ENCODE results near the gene ZSCAN2.
A peak's percentile ranks its signal among the peaks of the same experiment; 100 is the strongest.

Gene ZSCAN2

GRCh38 chr15:84608707-84609284 is 8.0 kb downstream of the ZSCAN2 start:
- Histone ChIP-seq H3K4me3 (ENCODE audit: insufficient read depth, low read depth, low read length, poor library complexity, severe bottlenecking) (no peak overlapping the region), H3K4me1 (ENCODE audit: control insufficient read depth, insufficient read depth, low read length, poor library complexity, severe bottlenecking) (peaks cover 10% of the 10 kb centered on the region), H3K27me3 (replicated peaks; ENCODE audit: control insufficient read depth, insufficient read depth, low read length, poor library complexity, severe bottlenecking) (no peaks in the 10 kb centered on the region), H3K9me3 (ENCODE audit: control insufficient read depth, low read length) (no peaks in the 10 kb centered on the region), H3K36me3 (ENCODE audit: control insufficient read depth, insufficient read depth, low read length) (peaks cover 3% of the 10 kb centered on the region), H3K27ac (ENCODE audit: insufficient read depth, low read length, poor library complexity, severe bottlenecking) (no peak overlapping the region)
- no peak for DNase-seq

- DNase-seq, result no peak
- H3K36me3 ChIP-seq (ENCODE audit: control insufficient read depth, insufficient read depth, low read length), result peaks cover 3% of the 10 kb centered on the region
- no peak overlapping the region for H3K4me3 ChIP-seq (ENCODE audit: insufficient read depth, low read depth, low read length, poor library complexity, severe bottlenecking)
- no peaks in the 10 kb centered on the region for H3K27me3 ChIP-seq (replicated peaks; ENCODE audit: control insufficient read depth, insufficient read depth, low read length, poor library complexity, severe bottlenecking)
- no peak overlapping the region for H3K27ac ChIP-seq (ENCODE audit: insufficient read depth, low read length, poor library complexity, severe bottlenecking)
- H3K4me1 ChIP-seq (ENCODE audit: control insufficient read depth, insufficient read depth, low read length, poor library complexity, severe bottlenecking), result peaks cover 7% of the 10 kb centered on the region
- no peaks in the 10 kb centered on the region for H3K9me3 ChIP-seq (ENCODE audit: control insufficient read depth, low read length)
Observed at GRCh38 chr15:84609818-84610525, 9.2 kb downstream of the ZSCAN2 start.

GRCh38 chr15:84611631-84612030 is 10.8 kb downstream of the ZSCAN2 start:
- no peaks in the 10 kb centered on the region for H3K4me1 ChIP-seq (ENCODE audit: control insufficient read depth, insufficient read depth, low read length, poor library complexity, severe bottlenecking)
- no peak for DNase-seq
- H3K27me3 ChIP-seq (replicated peaks; ENCODE audit: control insufficient read depth, insufficient read depth, low read length, poor library complexity, severe bottlenecking), result no peaks in the 10 kb centered on the region
- peaks cover 3% of the 10 kb centered on the region for H3K36me3 ChIP-seq (ENCODE audit: control insufficient read depth, insufficient read depth, low read length)
- H3K27ac ChIP-seq (ENCODE audit: insufficient read depth, low read length, poor library complexity, severe bottlenecking), result no peak overlapping the region
- H3K4me3 ChIP-seq (ENCODE audit: insufficient read depth, low read depth, low read length, poor library complexity, severe bottlenecking), result no peak overlapping the region
- H3K9me3 ChIP-seq (ENCODE audit: control insufficient read depth, low read length), result no peaks in the 10 kb centered on the region

GRCh38 chr15:84616235-84616634 is 15.4 kb downstream of the ZSCAN2 start:
- Histone ChIP-seq H3K27ac (ENCODE audit: insufficient read depth, low read length, poor library complexity, severe bottlenecking) (no peak overlapping the region), H3K36me3 (ENCODE audit: control insufficient read depth, insufficient read depth, low read length) (peaks cover 9% of the 10 kb centered on the region), H3K27me3 (replicated peaks; ENCODE audit: control insufficient read depth, insufficient read depth, low read length, poor library complexity, severe bottlenecking) (no peaks in the 10 kb centered on the region), H3K4me3 (ENCODE audit: insufficient read depth, low read depth, low read length, poor library complexity, severe bottlenecking) (no peak overlapping the region), H3K4me1 (ENCODE audit: control insufficient read depth, insufficient read depth, low read length, poor library complexity, severe bottlenecking) (no peaks in the 10 kb centered on the region), H3K9me3 (ENCODE audit: control insufficient read depth, low read length) (peaks cover 10% of the 10 kb centered on the region)
- DNase-seq, result no peak

GRCh38 chr15:84620626-84621025 is 19.8 kb downstream of the ZSCAN2 start:
- H3K9me3 ChIP-seq (ENCODE audit: control insufficient read depth, low read length), result peaks cover 17% of the 10 kb centered on the region
- H3K36me3 ChIP-seq (ENCODE audit: control insufficient read depth, insufficient read depth, low read length), result peaks cover 14% of the 10 kb centered on the region
- H3K4me3 ChIP-seq (ENCODE audit: insufficient read depth, low read depth, low read length, poor library complexity, severe bottlenecking), result no peak overlapping the region
- no peak overlapping the region for H3K27ac ChIP-seq (ENCODE audit: insufficient read depth, low read length, poor library complexity, severe bottlenecking)
- no peak for DNase-seq
- H3K4me1 ChIP-seq (ENCODE audit: control insufficient read depth, insufficient read depth, low read length, poor library complexity, severe bottlenecking), result no peaks in the 10 kb centered on the region
- no peaks in the 10 kb centered on the region for H3K27me3 ChIP-seq (replicated peaks; ENCODE audit: control insufficient read depth, insufficient read depth, low read length, poor library complexity, severe bottlenecking)

DNA sequence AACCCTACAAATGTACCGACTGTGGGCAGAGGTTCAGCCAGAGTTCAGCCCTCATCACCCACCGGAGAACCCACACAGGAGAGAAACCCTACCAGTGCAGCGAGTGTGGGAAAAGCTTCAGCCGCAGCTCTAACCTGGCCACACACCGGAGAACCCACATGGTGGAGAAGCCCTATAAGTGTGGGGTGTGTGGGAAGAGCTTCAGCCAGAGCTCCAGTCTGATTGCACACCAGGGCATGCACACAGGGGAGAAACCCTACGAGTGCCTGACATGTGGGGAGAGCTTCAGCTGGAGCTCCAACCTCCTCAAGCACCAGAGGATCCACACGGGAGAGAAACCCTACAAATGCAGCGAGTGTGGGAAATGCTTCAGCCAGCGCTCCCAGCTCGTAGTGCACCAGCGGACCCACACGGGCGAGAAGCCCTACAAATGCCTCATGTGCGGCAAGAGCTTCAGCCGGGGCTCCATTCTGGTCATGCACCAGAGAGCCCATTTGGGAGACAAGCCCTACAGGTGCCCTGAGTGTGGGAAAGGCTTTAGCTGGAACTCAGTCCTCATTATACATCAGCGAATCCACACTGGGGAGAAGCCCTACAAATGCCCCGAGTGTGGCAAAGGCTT is 20.7 kb downstream of the ZSCAN2 start:
- Histone ChIP-seq H3K9me3 (ENCODE audit: control insufficient read depth, low read length) (peaks cover 17% of the 10 kb centered on the region), H3K36me3 (ENCODE audit: control insufficient read depth, insufficient read depth, low read length) (peaks cover 14% of the 10 kb centered on the region), H3K4me1 (ENCODE audit: control insufficient read depth, insufficient read depth, low read length, poor library complexity, severe bottlenecking) (no peaks in the 10 kb centered on the region), H3K4me3 (ENCODE audit: insufficient read depth, low read depth, low read length, poor library complexity, severe bottlenecking) (no peak overlapping the region), H3K27ac (ENCODE audit: insufficient read depth, low read length, poor library complexity, severe bottlenecking) (no peak overlapping the region), H3K27me3 (replicated peaks; ENCODE audit: control insufficient read depth, insufficient read depth, low read length, poor library complexity, severe bottlenecking) (no peaks in the 10 kb centered on the region)
- DNase-seq, result no peak

DNA sequence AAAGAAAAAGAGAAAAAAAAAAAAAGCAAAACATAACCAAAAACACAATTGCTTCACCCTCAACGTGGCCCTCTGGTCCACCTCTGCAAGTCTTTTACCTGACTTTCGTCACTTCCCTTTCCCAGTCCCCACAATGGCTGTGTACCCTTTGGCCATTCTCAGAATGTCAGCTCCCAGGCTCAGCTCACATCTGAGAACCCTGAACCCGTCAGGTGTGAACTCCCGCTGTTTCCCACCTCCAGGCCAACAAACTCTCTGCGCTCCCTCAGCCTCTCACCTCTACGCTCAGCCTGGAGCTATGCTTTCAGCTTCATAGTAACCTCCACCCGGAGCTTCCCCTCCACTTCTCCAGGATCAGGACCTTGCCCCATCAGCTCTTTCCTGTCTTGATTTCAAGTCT is 23.6 kb downstream of the ZSCAN2 start:
- H3K4me3 ChIP-seq (ENCODE audit: insufficient read depth, low read depth, low read length, poor library complexity, severe bottlenecking), result no peak overlapping the region
- peaks cover 17% of the 10 kb centered on the region for H3K9me3 ChIP-seq (ENCODE audit: control insufficient read depth, low read length)
- H3K36me3 ChIP-seq (ENCODE audit: control insufficient read depth, insufficient read depth, low read length), result peaks cover 14% of the 10 kb centered on the region
- no peak for DNase-seq
- no peaks in the 10 kb centered on the region for H3K27me3 ChIP-seq (replicated peaks; ENCODE audit: control insufficient read depth, insufficient read depth, low read length, poor library complexity, severe bottlenecking)
- no peaks in the 10 kb centered on the region for H3K4me1 ChIP-seq (ENCODE audit: control insufficient read depth, insufficient read depth, low read length, poor library complexity, severe bottlenecking)
- no peak overlapping the region for H3K27ac ChIP-seq (ENCODE audit: insufficient read depth, low read length, poor library complexity, severe bottlenecking)

DNA sequence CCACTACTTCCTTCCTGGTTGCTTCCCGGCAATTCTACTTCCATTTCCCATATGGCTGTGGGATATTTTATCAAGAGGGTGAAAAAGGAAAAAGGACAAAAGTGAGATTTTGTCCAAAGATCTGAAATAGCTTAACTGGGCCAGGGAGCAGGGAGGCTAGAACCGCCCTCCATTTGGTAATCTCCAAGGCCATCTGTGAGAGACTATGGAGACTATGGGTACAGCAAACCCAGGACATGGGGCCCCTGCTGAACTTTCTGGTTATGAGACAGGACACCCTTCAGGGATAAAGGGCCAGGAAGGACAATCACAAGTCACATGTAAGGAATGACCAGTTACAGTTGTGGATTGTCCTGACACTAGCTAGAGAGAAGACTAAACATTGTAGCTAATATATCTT is 24.3 kb downstream of the ZSCAN2 start:
- Histone ChIP-seq H3K4me3 (ENCODE audit: insufficient read depth, low read depth, low read length, poor library complexity, severe bottlenecking) (no peak overlapping the region), H3K9me3 (ENCODE audit: control insufficient read depth, low read length) (peaks cover 17% of the 10 kb centered on the region), H3K36me3 (ENCODE audit: control insufficient read depth, insufficient read depth, low read length) (peaks cover 14% of the 10 kb centered on the region), H3K27ac (ENCODE audit: insufficient read depth, low read length, poor library complexity, severe bottlenecking) (no peak overlapping the region), H3K27me3 (replicated peaks; ENCODE audit: control insufficient read depth, insufficient read depth, low read length, poor library complexity, severe bottlenecking) (no peaks in the 10 kb centered on the region), H3K4me1 (ENCODE audit: control insufficient read depth, insufficient read depth, low read length, poor library complexity, severe bottlenecking) (no peaks in the 10 kb centered on the region)
- no peak for DNase-seq

GRCh38 chr15:84629033-84629432 is 28.2 kb downstream of the ZSCAN2 start:
- H3K4me3 ChIP-seq (ENCODE audit: insufficient read depth, low read depth, low read length, poor library complexity, severe bottlenecking), result no peak overlapping the region
- H3K4me1 ChIP-seq (ENCODE audit: control insufficient read depth, insufficient read depth, low read length, poor library complexity, severe bottlenecking), result peaks cover 17% of the 10 kb centered on the region
- H3K27me3 ChIP-seq (replicated peaks; ENCODE audit: control insufficient read depth, insufficient read depth, low read length, poor library complexity, severe bottlenecking), result no peaks in the 10 kb centered on the region
- no peak for DNase-seq
- no peaks in the 10 kb centered on the region for H3K36me3 ChIP-seq (ENCODE audit: control insufficient read depth, insufficient read depth, low read length)
- no peaks in the 10 kb centered on the region for H3K9me3 ChIP-seq (ENCODE audit: control insufficient read depth, low read length)
- H3K27ac ChIP-seq (ENCODE audit: insufficient read depth, low read length, poor library complexity, severe bottlenecking), result no peak overlapping the region

- Histone ChIP-seq H3K9me3 (ENCODE audit: control insufficient read depth, low read length) (no peaks in the 10 kb centered on the region), H3K4me3 (ENCODE audit: insufficient read depth, low read depth, low read length, poor library complexity, severe bottlenecking) (peak overlapping the region; percentile 64), H3K27ac (ENCODE audit: insufficient read depth, low read length, poor library complexity, severe bottlenecking) (peak overlapping the region; percentile 73), H3K36me3 (ENCODE audit: control insufficient read depth, insufficient read depth, low read length) (no peaks in the 10 kb centered on the region), H3K27me3 (replicated peaks; ENCODE audit: control insufficient read depth, insufficient read depth, low read length, poor library complexity, severe bottlenecking) (no peaks in the 10 kb centered on the region), H3K4me1 (ENCODE audit: control insufficient read depth, insufficient read depth, low read length, poor library complexity, severe bottlenecking) (peaks cover 31% of the 10 kb centered on the region)
- no peak for DNase-seq
Observed at GRCh38 chr15:84631706-84632272, 31.0 kb downstream of the ZSCAN2 start.

Data from effector memory CD4-positive, alpha-beta T cell (primary cell).